GM21576 (cell line): ENCODE measurements around the gene SART3.
"Not testable (repeated sequence)": the region's sequence is repeated elsewhere in the genome, so short reads cannot be mapped to it uniquely, and the experiment has no call there.

Experiments
- ATAC-seq: cut with Tn5 transposase; IDR thresholded peaks from one replicate; pipeline ENCODE4 v1.9.1; 2021; ENCODE audit warnings: mild to moderate bottlenecking, moderate library complexity; ENCODE audit not compliant: unreplicated experiment

The SART3 gene

GRCh38 chr12:108498136-108498535 is 62.8 kb downstream of the SART3 start:
- ATAC-seq, result no peak

DNA sequence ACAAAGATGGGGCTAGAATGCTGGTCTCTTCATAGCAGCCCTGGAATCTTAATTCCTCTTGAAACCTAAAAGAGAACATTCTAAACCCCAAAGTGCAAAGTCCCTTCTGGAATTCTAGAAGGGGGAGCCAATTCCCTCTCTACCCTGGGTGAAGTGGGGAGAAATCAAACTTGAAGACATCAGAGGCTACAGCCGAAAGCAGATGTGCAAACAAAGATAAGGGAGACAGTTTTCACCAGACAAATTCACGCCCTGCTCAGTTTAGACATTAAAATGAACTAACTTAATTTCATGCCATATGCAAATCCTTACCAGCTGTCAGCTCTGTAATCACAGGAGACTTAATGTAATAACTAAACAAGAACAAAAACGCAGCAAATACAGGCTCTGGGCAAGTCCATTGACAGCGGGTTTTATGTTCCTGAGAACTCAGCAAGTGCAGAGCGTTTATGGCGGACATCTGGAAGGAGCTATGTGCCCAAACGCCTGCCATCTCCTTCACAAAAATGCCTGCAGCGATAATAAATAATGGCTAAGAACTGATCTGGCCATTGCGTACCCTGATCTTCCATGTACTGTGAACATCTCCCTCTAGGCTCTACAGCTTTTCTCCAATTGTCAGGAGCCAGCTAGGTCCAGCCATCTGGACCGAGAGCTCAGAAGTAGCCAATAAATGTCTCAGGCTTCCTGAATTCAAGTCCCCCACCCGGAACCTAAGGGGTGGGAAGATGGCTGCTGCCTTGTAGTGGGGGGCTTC is 65.0 kb downstream of the SART3 start:
- ATAC-seq, result no peak

- no peak for ATAC-seq
Measured at GRCh38 chr12:108495054-108495453, 65.9 kb downstream of the SART3 start.

DNA sequence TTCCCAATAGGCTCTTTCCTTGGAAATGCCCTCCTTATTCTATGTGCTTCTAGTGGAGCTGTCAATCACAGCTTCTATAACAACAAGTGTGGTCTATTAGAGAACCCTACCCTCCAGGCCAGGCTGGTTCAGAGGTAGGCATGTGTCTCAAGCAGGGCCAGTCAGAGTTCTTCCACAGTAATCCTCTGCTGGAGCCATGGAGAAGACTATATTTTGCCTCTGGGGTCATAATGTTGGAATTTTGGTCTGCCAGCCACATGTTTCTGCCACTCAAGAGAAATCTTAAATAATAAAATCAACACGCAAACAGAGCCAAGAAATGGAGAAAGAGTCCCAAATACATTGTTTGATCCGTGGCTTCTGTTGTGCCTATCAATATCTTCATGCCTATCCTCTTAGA is 69.7 kb downstream of the SART3 start:
- no peak for ATAC-seq

- ATAC-seq, result not testable (repeated sequence)
Measured at GRCh38 chr12:108487029-108487428, 73.9 kb downstream of the SART3 start.

- ATAC-seq, result not testable (repeated sequence)
Measured at GRCh38 chr12:108485371-108485770, 75.6 kb downstream of the SART3 start.

DNA sequence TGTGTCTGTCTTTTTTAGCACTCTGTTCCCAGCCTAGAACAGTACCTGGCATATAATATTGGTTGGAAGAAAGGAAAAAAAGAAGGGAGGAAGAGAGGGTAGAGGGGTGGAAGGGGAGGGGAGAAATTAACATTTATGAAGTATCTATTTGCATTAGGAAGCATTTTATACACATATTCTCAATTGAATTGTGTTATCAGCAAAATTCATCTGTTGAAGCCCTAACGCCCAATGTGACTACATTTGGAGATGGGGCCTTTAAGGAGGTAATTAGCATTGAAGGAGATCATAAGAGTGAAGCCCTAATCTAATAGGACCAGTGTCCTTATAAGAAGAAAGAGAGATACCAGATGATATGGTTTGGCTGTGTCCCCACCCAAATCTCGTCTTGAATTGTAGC is 76.1 kb downstream of the SART3 start:
- no peak for ATAC-seq

DNA sequence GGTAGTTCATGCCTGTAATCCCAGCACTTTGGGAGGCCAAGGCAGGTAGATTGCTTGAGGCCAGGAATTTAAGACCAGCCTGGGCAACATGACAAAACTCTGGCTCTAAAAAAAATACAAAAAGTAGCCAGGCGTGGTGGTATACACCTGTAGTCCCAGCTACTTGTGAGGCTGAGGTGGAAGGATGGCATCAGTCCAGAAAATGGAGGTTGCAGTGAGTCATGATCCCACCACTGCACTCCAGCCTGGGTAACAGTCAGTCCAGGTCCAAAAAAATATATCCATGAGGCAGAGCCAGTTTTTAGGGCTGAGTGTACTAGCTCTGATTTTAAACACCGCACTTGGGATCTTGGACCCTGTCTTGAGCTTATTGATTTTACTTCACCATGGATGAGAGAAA is 76.5 kb downstream of the SART3 start:
- ATAC-seq, result no peak

- ATAC-seq, result no peak
Measured at GRCh38 chr12:108483213-108484059, 77.5 kb downstream of the SART3 start.

GRCh38 chr12:108482717-108483212 is 78.2 kb downstream of the SART3 start:
- no peak for ATAC-seq

- no peak for ATAC-seq
Measured at GRCh38 chr12:108479364-108480070, 81.5 kb downstream of the SART3 start.

DNA sequence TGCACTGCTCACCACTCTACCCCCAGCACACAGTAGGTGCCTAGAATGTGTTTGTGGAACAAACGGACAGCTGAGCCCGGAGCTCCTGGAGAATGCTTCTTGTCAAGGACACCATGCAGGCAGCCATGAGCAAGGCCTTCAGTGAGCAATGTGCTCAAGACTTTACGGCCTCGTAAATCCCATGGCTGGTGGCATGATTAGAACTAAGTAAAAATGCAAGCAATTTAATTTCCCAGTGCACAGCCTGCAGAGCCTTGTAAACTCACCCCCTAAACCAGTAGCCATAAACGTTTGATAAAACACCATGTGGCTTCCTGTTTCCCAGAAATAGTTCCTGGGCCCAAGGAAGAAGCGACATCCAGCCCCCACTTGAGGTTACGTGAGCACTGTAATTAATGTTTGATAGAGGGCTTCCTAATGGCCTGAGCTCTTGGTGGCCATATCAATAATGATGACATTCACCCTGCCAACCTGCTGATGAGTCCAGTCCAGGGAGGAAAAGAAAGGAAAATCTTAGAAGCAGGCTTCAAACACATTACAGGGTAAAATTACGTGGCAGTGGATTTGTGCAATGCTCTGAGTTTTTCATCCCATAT is 82.3 kb downstream of the SART3 start:
- no peak for ATAC-seq

GRCh38 chr12:108477881-108478259 is 83.1 kb downstream of the SART3 start:
- ATAC-seq, result no peak

DNA sequence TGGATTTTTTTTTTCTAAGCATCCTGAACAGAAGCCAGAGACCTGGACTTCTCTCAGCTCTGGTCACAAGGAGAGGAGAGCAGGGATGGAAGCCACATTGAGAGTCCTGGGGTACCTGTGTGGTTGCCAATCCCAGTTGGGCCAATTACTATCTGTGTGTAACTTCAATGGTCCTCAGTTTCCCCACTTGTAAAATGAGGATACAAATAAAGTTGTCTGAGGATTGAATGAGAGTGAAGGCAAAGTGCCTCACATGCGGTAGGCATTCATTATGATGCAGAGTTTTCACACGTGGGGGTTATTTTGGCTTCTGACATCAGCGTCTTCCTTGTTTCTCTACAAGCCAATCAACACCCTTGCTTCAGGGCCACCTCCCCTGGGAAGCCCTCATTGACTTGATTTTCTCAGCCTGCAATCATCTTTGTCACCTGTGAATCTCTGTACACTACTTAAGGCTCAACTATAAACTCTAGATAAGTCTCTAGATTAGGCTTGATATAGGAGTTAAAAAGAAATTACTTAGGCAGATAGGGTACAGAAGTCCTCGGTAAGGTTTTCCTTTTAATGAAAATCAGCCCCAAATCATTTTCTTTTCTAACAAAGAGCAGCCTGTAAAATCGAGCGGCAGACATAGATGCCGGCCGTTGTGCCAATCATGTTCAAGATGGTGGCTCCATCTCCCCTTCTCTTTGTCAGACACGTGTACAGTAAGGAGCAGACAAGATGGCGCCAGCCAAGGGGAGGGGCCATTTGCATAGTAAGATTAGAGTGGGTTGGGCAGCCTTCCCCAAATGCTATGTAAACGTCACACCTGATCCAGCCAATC is 83.7 kb downstream of the SART3 start:
- no peak for ATAC-seq

DNA sequence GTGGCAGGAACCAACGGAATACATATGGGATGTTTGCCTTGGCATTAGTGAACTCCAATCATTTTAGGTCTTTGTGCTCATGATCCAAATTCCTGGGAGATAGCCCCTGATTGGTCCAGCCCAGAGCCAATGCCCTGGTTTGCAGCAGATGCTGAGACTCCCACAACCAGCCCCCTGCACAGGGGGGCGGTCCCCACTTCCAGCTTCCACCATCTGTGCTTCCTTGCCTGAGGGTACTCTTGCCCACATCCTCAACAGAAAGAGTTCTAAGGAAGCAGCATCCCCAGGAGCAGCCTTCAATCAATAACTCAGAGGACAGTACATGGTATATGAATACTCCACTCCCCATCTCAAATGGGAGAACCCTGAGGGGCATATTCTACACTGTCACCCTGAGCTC is 85.6 kb downstream of the SART3 start:
- no peak for ATAC-seq

- no peak for ATAC-seq
Measured at GRCh38 chr12:108473400-108474055, 87.4 kb downstream of the SART3 start.
